Ascending aorta (tissue), 2 donors: Measurements from ENCODE around the gene MYH7. TPM values are rescaled to one million over a fixed set of nuclear protein-coding genes. Genes with fewer than 3 reads are reported as not detected.

Source experiments
- DNase-seq, 2 donors: peaks; one replicate each; pipeline ENCODE4 v3.0.0-alpha.2; 2019; ENCODE audit warnings: low spot score in 2 of 2
- H3K27ac ChIP-seq, 2 donors: fragments of 200-600 bp; sonication (generic); one replicate each; pipeline ENCODE4 v1.5.1; 2016 to 2017; ENCODE audit warnings: mild to moderate bottlenecking in 1 of 2
- H3K27me3 ChIP-seq: fragments of 200-600 bp; sonication (generic); one replicate; pipeline ENCODE4 v1.5.1; 2017
- H3K36me3 ChIP-seq, 2 donors: fragments of 200-600 bp; sonication (generic); one replicate each; pipeline ENCODE4 v1.5.1; 2016
- H3K4me1 ChIP-seq, 2 donors: fragments of 200-600 bp; sonication (generic); one replicate each; pipeline ENCODE4 v1.5.1; 2016 to 2017; ENCODE audit warnings: mild to moderate bottlenecking in 1 of 2
- H3K4me3 ChIP-seq, 2 donors: fragments of 200-600 bp; sonication (generic); one replicate each; pipeline ENCODE4 v1.5.1; 2016 to 2017; ENCODE audit warnings: mild to moderate bottlenecking in 1 of 2
- H3K9me3 ChIP-seq, 2 donors: fragments of 200-600 bp; sonication (generic); one replicate each; pipeline ENCODE4 v1.5.1; 2016
- intact Hi-C: fragments of 100-400 bp; cut with DNase I; formaldehyde crosslinking; loops from one replicate; pipeline ENCODE4 v1.15.1; 2023
- total RNA-seq: library from RNA; depleted of rRNA; stranded (reverse); fragments of >200 nt; gene quantifications from one replicate; pipeline ENCODE4 v1.1.0, GENCODE V29; 2016
- TF ChIP-seq, protein P1 (sequence below), 3 experiments: fragments of 200-600 bp in 2 of 3; fragments of 450-650 bp in 1 of 3; sonication (generic) in 2 of 3; IDR thresholded peaks; one replicate each; pipeline ENCODE4 v1.5.1; 2016 to 2019; ENCODE audit warnings: antibody characterized with exemption in 3 of 3, mild to moderate bottlenecking in 1 of 3, moderate library complexity in 1 of 3

MYH7 gene
- total RNA-seq, 1 donor from 2014 or later, result not detected

DNA sequence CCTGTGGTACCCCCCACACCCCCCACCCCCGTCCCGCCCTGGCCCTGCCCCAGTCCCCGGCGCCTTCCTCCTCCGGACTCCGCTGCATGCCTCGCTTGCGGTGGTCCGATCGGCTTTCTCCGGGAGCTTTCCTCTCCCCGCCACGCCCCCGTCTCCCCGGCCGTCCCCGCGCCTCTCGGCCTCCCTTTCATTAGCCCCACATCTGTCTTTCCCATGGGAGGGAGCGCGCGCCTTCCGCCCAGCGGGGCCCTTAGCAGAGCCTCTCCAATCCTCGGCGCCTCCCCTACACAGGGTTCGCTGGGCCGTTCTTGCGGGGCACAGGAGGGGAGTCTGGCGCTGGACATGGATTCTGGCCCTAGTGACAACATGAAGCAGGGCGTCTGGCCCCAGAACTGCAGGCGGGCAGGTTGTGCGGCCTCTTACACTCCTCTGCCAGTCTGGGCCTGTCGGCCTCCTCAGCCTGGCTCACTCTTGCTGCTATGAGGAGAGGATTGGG lies 69.0 kb downstream of the MYH7 start:
- peak in 1 of 2 donors; percentile 83 for DNase-seq
- Histone ChIP-seq H3K4me1 (peaks cover 5 to 18% of the 10 kb centered on the region in 2 donors), H3K9me3 (no peaks in the 10 kb centered on the region), H3K27me3 (no peaks in the 10 kb centered on the region), H3K27ac (peak overlapping the region; percentile 95 to 97), H3K36me3 (no peaks in the 10 kb centered on the region), H3K4me3 (peak overlapping the region; percentile 65 to 86)
- intact Hi-C loops, result loop anchor here (1.0 to 10.0 kb wide), 5 partner anchors 45 to 1068 kb away; partner anchors contain the start of genes HOMEZ, NGDN, PABPN1 and THTPA
- TF ChIP-seq, protein P1, sequence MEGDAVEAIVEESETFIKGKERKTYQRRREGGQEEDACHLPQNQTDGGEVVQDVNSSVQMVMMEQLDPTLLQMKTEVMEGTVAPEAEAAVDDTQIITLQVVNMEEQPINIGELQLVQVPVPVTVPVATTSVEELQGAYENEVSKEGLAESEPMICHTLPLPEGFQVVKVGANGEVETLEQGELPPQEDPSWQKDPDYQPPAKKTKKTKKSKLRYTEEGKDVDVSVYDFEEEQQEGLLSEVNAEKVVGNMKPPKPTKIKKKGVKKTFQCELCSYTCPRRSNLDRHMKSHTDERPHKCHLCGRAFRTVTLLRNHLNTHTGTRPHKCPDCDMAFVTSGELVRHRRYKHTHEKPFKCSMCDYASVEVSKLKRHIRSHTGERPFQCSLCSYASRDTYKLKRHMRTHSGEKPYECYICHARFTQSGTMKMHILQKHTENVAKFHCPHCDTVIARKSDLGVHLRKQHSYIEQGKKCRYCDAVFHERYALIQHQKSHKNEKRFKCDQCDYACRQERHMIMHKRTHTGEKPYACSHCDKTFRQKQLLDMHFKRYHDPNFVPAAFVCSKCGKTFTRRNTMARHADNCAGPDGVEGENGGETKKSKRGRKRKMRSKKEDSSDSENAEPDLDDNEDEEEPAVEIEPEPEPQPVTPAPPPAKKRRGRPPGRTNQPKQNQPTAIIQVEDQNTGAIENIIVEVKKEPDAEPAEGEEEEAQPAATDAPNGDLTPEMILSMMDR (IDR thresholded peaks at IDR 0.05), result no peak

- Histone ChIP-seq H3K4me3 (peak overlapping the region; percentile 65 to 86), H3K27me3 (no peaks in the 10 kb centered on the region), H3K27ac (peak overlapping the region; percentile 95 to 97), H3K36me3 (no peaks in the 10 kb centered on the region), H3K4me1 (peaks cover 5 to 18% of the 10 kb centered on the region in 2 donors), H3K9me3 (no peaks in the 10 kb centered on the region)
- DNase-seq, result peak in 1 of 2 donors; percentile 78
- TF ChIP-seq, protein P1 (IDR thresholded peaks at IDR 0.05), result no peak
- intact Hi-C loops, result loop anchor here (1.0 to 10.0 kb wide), 6 partner anchors 14 to 1069 kb away; partner anchors contain the start of genes HOMEZ, NGDN, PABPN1 and SLC22A17
These were observed 69.6 kb downstream of the MYH7 start for GRCh38 chr14:23365732-23366425.

DNA sequence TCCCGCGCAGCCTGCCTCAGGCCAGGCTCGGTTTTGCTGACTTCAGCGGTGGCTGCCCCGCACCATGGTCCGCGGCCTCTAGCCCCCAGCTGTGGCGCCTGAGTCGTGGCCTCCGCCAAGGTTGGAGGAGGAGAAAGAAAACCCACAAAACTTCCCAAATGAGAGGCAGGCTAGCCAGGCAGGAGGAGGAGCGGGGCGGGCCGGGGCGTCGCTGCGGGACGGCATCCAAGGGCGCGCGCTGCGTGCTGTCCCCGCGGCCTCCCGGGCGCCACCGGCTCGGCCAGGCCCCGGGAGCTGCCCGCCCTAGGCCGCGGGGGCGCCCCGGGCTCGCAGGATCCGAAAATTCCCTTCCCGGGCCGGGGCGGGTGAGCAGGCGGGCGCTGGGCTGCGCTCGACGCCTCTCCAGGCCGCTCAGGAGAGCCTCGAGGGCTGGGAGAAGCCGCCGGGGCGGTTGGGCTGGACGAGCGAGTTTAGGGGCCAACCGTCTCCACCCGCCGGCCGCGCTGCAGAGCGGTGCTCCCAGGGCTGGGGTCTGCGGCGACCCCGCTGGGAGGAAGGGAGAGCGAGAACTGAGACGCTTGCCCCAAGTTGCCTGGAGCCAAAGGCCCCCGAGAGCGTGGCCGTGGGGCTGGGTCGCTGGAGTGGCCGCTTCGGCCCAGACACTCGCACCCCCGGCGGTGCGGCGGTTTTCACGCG lies 70.3 kb downstream of the MYH7 start, which contains the start of gene EFS:
EFS (minus strand) TSS at position 137 of the 696 bp plus-strand sequence. CDS start 147 bp downstream, outside the sequence.
- no peaks in the 10 kb centered on the region for H3K9me3 ChIP-seq
- H3K27ac ChIP-seq, result peak within 1 kb of the TSS; percentile 95 to 97
- peak in 1 of 2 donors; percentile 68 for DNase-seq
- H3K4me1 ChIP-seq, result peaks cover 5 to 18% of the 10 kb centered on the region in 2 donors
- intact Hi-C loops, result loop anchor here (1.0 to 10.0 kb wide), 5 partner anchors 13 to 1070 kb away; partner anchors contain the start of genes HOMEZ, NGDN, SLC22A17 and THTPA
- H3K27me3 ChIP-seq, result no peaks in the 10 kb centered on the region
- TF ChIP-seq, protein P1 (IDR thresholded peaks at IDR 0.05), result no peak
- H3K36me3 ChIP-seq, result peaks cover 0 to 2% of the 10 kb centered on the region in 2 donors
- H3K4me3 ChIP-seq, result peak within 1 kb of the TSS; percentile 65 to 86

- Histone ChIP-seq H3K27me3 (no peaks in the 10 kb centered on the region), H3K4me3 (peak overlapping the region; percentile 65 to 86), H3K27ac (peak overlapping the region; percentile 95 to 97), H3K4me1 (peaks cover 5 to 18% of the 10 kb centered on the region in 2 donors), H3K36me3 (peaks cover 0 to 10% of the 10 kb centered on the region in 2 donors), H3K9me3 (no peaks in the 10 kb centered on the region)
- intact Hi-C loops, result loop anchor here (1.0 to 10.0 kb wide), 5 partner anchors 12 to 1070 kb away; partner anchors contain the start of genes HOMEZ, NGDN, SLC22A17 and THTPA
- peak in 1 of 2 donors; percentile 71 for DNase-seq
- TF ChIP-seq, protein P1 (IDR thresholded peaks at IDR 0.05), result no peak
These were observed 71.1 kb downstream of the MYH7 start for GRCh38 chr14:23364164-23365035.

Other genes starting within 250 kb of the MYH7 start
- not detected for gene RNF212B, start 197.7 kb downstream of the MYH7 start, total RNA-seq
- 7.3 TPM for gene HOMEZ, start 149.5 kb downstream of the MYH7 start, total RNA-seq
- 8.9 TPM for gene PPP1R3E, start 132.8 kb downstream of the MYH7 start, total RNA-seq
- 49.2 TPM for gene BCL2L2, start 128.8 kb downstream of the MYH7 start, total RNA-seq
- 90.6 TPM for gene PABPN1, start 114.2 kb downstream of the MYH7 start, total RNA-seq
- gene SLC22A17, start 82.8 kb downstream of the MYH7 start, total RNA-seq, result 89.7 TPM
- 38.1 TPM for gene EFS, start 70.5 kb downstream of the MYH7 start, total RNA-seq
- not detected for gene IL25, start 62.9 kb downstream of the MYH7 start, total RNA-seq
- 2.9 TPM for gene CMTM5, start 58.6 kb downstream of the MYH7 start, total RNA-seq
- not detected for gene MYH6, start 27.4 kb downstream of the MYH7 start, total RNA-seq
- 7.8 TPM for gene NGDN, start 34.0 kb upstream of the MYH7 start, total RNA-seq
- 1.3 TPM for gene ZFHX2, start 116.1 kb upstream of the MYH7 start, total RNA-seq
- 115 TPM for gene THTPA, start 120.6 kb upstream of the MYH7 start, total RNA-seq
- gene AP1G2, start 132.1 kb upstream of the MYH7 start, total RNA-seq, result 56.2 TPM
- 4.7 TPM for gene JPH4, start 143.1 kb upstream of the MYH7 start, total RNA-seq
- not detected for gene DHRS2, start 200.7 kb upstream of the MYH7 start, total RNA-seq